Activated naive CD8-positive, alpha-beta T cell treated with anti-CD3 and anti-CD28 coated beads, Interleukin-2, amount 10 ng/mL, durations not matched to agents 7 days and 5 days (primary cell): ENCODE data around the gene TRMT112. TPM values are rescaled to one million over a fixed set of nuclear protein-coding genes. Genes with fewer than 3 reads are reported as not detected.

ENCODE experiments used
- ATAC-seq: fragments of 150-1000 bp; cut with Tn5 transposase; one replicate; pipeline ENCODE4 v1.10.0; 2021; ENCODE audit warnings: low read depth, moderate library complexity
- POLR2A ChIA-PET: fragments of 350-600 bp; sonication (Branson Sonifier 250); formaldehyde crosslinking; loops from one replicate; lab custom pipeline; 2021; ENCODE audit warnings: antibody characterized with exemption; lab: Charles Lee
- DNase-seq: peaks from one replicate; pipeline ENCODE4 v3.0.0; 2021
- H3K27ac Mint-ChIP-seq: one replicate; pipeline ENCODE4 v1.8.0; 2022; ENCODE audit warnings: mild to moderate bottlenecking, mixed read lengths
- H3K27me3 Mint-ChIP-seq: one replicate; pipeline ENCODE4 v1.8.0; 2022; ENCODE audit warnings: mild to moderate bottlenecking, moderate library complexity, mixed read lengths
- H3K36me3 Mint-ChIP-seq: one replicate; pipeline ENCODE4 v1.8.0; 2021; ENCODE audit warnings: mild to moderate bottlenecking, mixed read lengths
- H3K4me1 Mint-ChIP-seq: one replicate; pipeline ENCODE4 v1.8.0; 2021; ENCODE audit warnings: mixed read lengths
- H3K4me3 Mint-ChIP-seq: one replicate; pipeline ENCODE4 v1.8.0; 2022; ENCODE audit warnings: mild to moderate bottlenecking, moderate library complexity, mixed read lengths
- H3K9me3 Mint-ChIP-seq: one replicate; pipeline ENCODE4 v1.8.0; 2021; ENCODE audit warnings: mixed read lengths
- total RNA-seq, 2 experiments: library from RNA; stranded (reverse); gene quantifications; one replicate each; pipeline ENCODE4 v1.2.3, GENCODE V29; 2021

The TRMT112 gene
- total RNA-seq, 2 experiments from 2014 or later = 140 to 151 TPM

GRCh38 chr11:64356498-64357411, 39.4 kb upstream of the TRMT112 start:
- Mint-ChIP-seq H3K36me3 (peaks cover 5% of the 10 kb centered on the region), H3K4me1 (peaks cover 21% of the 10 kb centered on the region), H3K27ac (peak overlapping the region; percentile 63), H3K27me3 (no peaks in the 10 kb centered on the region), H3K4me3 (peak overlapping the region; percentile 26), H3K9me3 (no peaks in the 10 kb centered on the region)
- POLR2A ChIA-PET = interaction anchor here (1.5 to 3.6 kb wide), 2 partner anchors 16 to 39 kb away, joined by 3 to 17 read pairs; partner anchors contain the start of genes CCDC88B, PRDX5 and TRMT112
- ATAC-seq (no peak), DNase-seq (no peak)

- Mint-ChIP-seq H3K4me3 (no peak overlapping the region), H3K36me3 (peaks cover 6% of the 10 kb centered on the region), H3K4me1 (peaks cover 17% of the 10 kb centered on the region), H3K27me3 (no peaks in the 10 kb centered on the region), H3K9me3 (no peaks in the 10 kb centered on the region), H3K27ac (peak overlapping the region; percentile 54)
- DNase-seq = peak; percentile 64
- POLR2A ChIA-PET = interaction anchor here (0.6 to 1.3 kb wide), 5 partner anchors 9 to 813 kb away, joined by 3 to 17 read pairs (median 5); partner anchors contain the start of genes PRDX5 and TRMT112
- peak; percentile 26 for ATAC-seq
Measured at GRCh38 chr11:64355078-64355940, 38.0 kb upstream of the TRMT112 start.

DNA sequence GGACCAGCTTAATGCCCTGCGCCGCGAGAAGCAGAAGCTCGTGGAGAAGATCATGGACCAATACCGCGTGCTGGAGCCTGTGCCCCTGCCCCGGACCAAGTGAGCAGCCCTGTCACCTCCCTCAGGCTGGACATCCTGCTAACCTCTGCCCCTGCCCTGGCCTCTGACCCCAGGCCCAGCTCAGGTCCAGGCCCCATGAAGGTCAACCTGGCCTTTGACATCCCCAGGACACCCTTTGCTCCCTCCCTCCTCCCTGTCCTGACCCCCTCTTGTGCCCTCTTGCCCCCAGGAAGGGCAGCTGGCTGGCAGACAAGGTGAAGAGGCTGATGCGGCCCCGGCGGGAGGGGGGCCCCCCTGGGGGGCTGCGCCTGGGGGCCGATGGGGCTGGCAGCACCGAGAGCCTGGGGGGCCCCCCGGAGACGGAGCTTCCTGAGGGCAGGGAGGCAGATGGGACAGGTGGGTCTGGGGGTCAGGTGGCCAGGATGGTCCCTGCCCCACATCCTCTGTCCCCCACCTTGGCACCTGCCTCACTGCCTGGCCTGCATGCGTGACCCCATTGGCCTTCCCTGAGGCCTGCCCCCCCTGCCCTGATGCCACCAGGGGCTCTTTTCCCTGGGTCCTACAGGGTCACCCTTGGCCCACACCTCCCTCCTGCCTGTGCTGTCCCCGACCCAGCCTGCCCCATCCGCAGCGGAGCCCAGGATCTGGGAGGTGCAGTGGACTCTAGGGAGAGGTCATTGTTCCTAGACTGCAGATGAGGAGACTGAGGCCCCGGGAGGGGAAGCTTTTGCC, 36.6 kb upstream of the TRMT112 start:
- no peak for ATAC-seq
- Mint-ChIP-seq H3K27ac (no peak overlapping the region), H3K4me1 (peaks cover 9% of the 10 kb centered on the region), H3K36me3 (peaks cover 6% of the 10 kb centered on the region), H3K9me3 (no peaks in the 10 kb centered on the region), H3K27me3 (no peaks in the 10 kb centered on the region), H3K4me3 (no peak overlapping the region)
- POLR2A ChIA-PET = interaction anchor here (0.5 to 2.3 kb wide), 6 partner anchors 9 to 131 kb away, joined by 3 to 17 read pairs (median 6); partner anchors contain the start of genes PRDX5 and TRMT112
- DNase-seq = no peak

DNA sequence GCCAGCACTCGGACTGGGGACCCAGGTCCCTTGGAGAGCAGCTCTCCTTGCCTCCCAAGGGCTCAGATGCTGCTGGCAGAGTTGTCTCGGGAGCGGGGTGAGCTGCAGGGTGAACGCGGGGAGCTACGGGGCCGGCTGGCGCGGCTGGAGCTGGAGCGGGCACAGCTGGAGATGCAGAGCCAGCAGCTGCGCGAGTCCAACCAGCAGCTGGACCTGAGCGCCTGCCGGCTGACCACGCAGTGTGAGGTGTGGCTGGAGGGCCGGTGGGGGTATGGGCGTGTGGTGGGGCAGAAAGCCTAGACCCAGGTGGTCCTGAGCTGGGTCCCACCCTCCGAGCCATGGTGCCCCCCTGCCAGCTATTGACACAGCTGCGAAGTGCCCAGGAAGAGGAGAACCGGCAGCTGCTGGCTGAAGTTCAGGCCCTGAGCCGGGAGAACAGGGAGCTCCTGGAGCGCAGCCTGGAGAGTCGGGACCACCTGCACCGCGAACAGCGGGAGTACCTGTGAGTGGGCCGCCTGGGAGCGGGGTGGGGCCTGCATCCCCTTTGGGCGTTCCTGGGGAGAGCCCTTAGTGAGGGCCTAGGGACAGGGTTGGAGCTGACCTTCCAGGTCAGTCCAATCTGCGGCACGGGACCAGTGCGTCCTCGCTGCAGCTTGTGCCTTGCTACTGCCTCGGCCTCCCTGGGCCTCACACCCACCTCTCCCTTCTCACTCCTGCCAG, 35.8 kb upstream of the TRMT112 start:
- H3K9me3 Mint-ChIP-seq = no peaks in the 10 kb centered on the region
- no peaks in the 10 kb centered on the region for H3K27me3 Mint-ChIP-seq
- POLR2A ChIA-PET = interaction anchor here (0.8 to 2.3 kb wide), 3 partner anchors 8 to 35 kb away, joined by 3 to 11 read pairs (median 8); partner anchors contain the start of genes PRDX5 and TRMT112
- ATAC-seq (no peak), DNase-seq (no peak)
- peaks cover 6% of the 10 kb centered on the region for H3K36me3 Mint-ChIP-seq
- H3K4me3 Mint-ChIP-seq = no peak overlapping the region
- H3K4me1 Mint-ChIP-seq = peaks cover 8% of the 10 kb centered on the region
- no peak overlapping the region for H3K27ac Mint-ChIP-seq

- DNase-seq (no peak), ATAC-seq (no peak)
- no peak overlapping the region for H3K27ac Mint-ChIP-seq
- H3K36me3 Mint-ChIP-seq = peaks cover 6% of the 10 kb centered on the region
- H3K4me3 Mint-ChIP-seq = no peak overlapping the region
- H3K4me1 Mint-ChIP-seq = peaks cover 3% of the 10 kb centered on the region
- POLR2A ChIA-PET = interaction anchor here (1.4 to 2.3 kb wide), 2 partner anchors 10 to 35 kb away, joined by 8 to 11 read pairs; partner anchors contain the start of genes PRDX5 and TRMT112
- H3K27me3 Mint-ChIP-seq = no peaks in the 10 kb centered on the region
- no peaks in the 10 kb centered on the region for H3K9me3 Mint-ChIP-seq
Measured at GRCh38 chr11:64352099-64352994, 35.0 kb upstream of the TRMT112 start.

- DNase-seq (no peak), ATAC-seq (no peak)
- Mint-ChIP-seq H3K36me3 (peaks cover 2% of the 10 kb centered on the region), H3K4me1 (peaks cover 8% of the 10 kb centered on the region), H3K27ac (no peak overlapping the region), H3K4me3 (no peak overlapping the region), H3K27me3 (no peaks in the 10 kb centered on the region), H3K9me3 (no peaks in the 10 kb centered on the region)
- POLR2A ChIA-PET = interaction anchor here (1.0 kb wide), 1 partner anchor 8 kb away, joined by 4 read pairs; no protein-coding TSS in a partner anchor
Measured at GRCh38 chr11:64351136-64351631, 33.8 kb upstream of the TRMT112 start.

DNA sequence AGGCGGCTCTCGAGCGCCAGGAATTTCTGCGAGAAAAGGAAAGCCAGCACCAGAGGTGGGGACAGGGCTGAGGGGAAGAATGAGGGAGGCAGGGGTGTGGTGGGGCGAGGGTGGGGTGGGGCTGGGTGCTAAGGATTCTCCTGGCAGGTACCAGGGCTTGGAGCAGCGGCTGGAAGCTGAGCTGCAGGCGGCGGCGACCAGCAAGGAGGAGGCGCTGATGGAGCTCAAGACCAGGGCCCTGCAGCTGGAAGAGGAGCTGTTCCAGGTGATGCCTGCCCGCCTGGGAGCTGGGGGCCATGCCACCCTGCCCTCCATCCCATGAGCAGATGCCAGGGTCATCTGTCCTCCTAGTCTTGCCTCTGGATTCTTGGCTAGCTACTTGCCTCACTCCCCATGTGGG, 32.0 kb upstream of the TRMT112 start:
- POLR2A ChIA-PET = interaction anchor here (1.1 kb wide), 1 partner anchor 17 kb away, joined by 3 read pairs; no protein-coding TSS in a partner anchor
- H3K36me3 Mint-ChIP-seq = peaks cover 5% of the 10 kb centered on the region
- no peak for DNase-seq
- no peak for ATAC-seq
- no peaks in the 10 kb centered on the region for H3K9me3 Mint-ChIP-seq
- H3K4me3 Mint-ChIP-seq = no peak overlapping the region
- peaks cover 14% of the 10 kb centered on the region for H3K4me1 Mint-ChIP-seq
- H3K27ac Mint-ChIP-seq = no peak overlapping the region
- no peaks in the 10 kb centered on the region for H3K27me3 Mint-ChIP-seq

- H3K4me3 Mint-ChIP-seq = no peak overlapping the region
- peaks cover 5% of the 10 kb centered on the region for H3K36me3 Mint-ChIP-seq
- H3K27ac Mint-ChIP-seq = no peak overlapping the region
- no peaks in the 10 kb centered on the region for H3K27me3 Mint-ChIP-seq
- no peak for DNase-seq
- H3K4me1 Mint-ChIP-seq = peaks cover 14% of the 10 kb centered on the region
- no peak for ATAC-seq
- H3K9me3 Mint-ChIP-seq = no peaks in the 10 kb centered on the region
- POLR2A ChIA-PET = interaction anchor here (1.1 kb wide), 1 partner anchor 16 kb away, joined by 3 read pairs; no protein-coding TSS in a partner anchor
Measured at GRCh38 chr11:64349025-64349387, 31.6 kb upstream of the TRMT112 start.

- Mint-ChIP-seq H3K9me3 (no peaks in the 10 kb centered on the region), H3K27me3 (no peaks in the 10 kb centered on the region), H3K4me3 (no peak overlapping the region), H3K4me1 (peaks cover 14% of the 10 kb centered on the region), H3K27ac (no peak overlapping the region), H3K36me3 (peaks cover 5% of the 10 kb centered on the region)
- DNase-seq (no peak), ATAC-seq (no peak)
- POLR2A ChIA-PET = interaction anchor here (0.7 to 1.1 kb wide), 3 partner anchors 16 to 40 kb away, joined by 3 read pairs; no protein-coding TSS in a partner anchor
Measured at GRCh38 chr11:64348383-64349024, 31.1 kb upstream of the TRMT112 start.

GRCh38 chr11:64347193-64347867, 30.0 kb upstream of the TRMT112 start:
- Mint-ChIP-seq H3K27ac (peak overlapping the region; percentile 9), H3K4me1 (peaks cover 18% of the 10 kb centered on the region), H3K4me3 (no peak overlapping the region), H3K9me3 (no peaks in the 10 kb centered on the region), H3K36me3 (peaks cover 7% of the 10 kb centered on the region), H3K27me3 (no peaks in the 10 kb centered on the region)
- no peak for ATAC-seq
- no peak for DNase-seq
- POLR2A ChIA-PET = interaction anchor here (0.5 to 1.8 kb wide), 2 partner anchors 8 to 486 kb away, joined by 3 to 7 read pairs; no protein-coding TSS in a partner anchor
